ENCODE measurements around the gene PDE4D. TPM values are rescaled to one million over a fixed set of nuclear protein-coding genes. Genes with fewer than 3 reads are reported as not detected.

The PDE4D gene
- total RNA-seq, 1 donor: 12.7 TPM

DNA sequence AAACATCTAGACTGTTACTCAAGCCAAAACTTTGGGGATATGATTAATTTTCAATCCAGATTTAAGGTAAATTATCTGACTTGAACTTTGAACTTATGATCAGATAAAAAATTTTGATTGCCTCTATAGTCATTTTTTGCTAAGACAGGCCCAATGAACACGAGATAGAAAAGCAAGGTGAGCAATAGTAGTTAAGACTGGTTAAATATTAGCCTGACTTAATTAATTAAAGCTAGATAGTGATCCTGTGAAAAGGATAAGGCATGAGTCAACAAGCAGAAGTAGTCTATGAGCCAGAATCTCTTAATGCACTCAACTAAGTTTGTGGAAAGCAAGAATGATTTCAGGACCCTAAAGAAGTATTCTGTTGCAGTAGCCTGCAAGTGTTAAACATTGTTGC is 66.5 kb downstream of the PDE4D start:
- TF ChIP-seq, protein P1, sequence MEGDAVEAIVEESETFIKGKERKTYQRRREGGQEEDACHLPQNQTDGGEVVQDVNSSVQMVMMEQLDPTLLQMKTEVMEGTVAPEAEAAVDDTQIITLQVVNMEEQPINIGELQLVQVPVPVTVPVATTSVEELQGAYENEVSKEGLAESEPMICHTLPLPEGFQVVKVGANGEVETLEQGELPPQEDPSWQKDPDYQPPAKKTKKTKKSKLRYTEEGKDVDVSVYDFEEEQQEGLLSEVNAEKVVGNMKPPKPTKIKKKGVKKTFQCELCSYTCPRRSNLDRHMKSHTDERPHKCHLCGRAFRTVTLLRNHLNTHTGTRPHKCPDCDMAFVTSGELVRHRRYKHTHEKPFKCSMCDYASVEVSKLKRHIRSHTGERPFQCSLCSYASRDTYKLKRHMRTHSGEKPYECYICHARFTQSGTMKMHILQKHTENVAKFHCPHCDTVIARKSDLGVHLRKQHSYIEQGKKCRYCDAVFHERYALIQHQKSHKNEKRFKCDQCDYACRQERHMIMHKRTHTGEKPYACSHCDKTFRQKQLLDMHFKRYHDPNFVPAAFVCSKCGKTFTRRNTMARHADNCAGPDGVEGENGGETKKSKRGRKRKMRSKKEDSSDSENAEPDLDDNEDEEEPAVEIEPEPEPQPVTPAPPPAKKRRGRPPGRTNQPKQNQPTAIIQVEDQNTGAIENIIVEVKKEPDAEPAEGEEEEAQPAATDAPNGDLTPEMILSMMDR (IDR thresholded peaks at IDR 0.05; ENCODE audit: insufficient read depth, low read length): no peak
- no peak overlapping the region for H3K4me3 ChIP-seq (ENCODE audit: low read depth, low read length)
- DNase-seq (ENCODE audit: low read depth): no peak

DNA sequence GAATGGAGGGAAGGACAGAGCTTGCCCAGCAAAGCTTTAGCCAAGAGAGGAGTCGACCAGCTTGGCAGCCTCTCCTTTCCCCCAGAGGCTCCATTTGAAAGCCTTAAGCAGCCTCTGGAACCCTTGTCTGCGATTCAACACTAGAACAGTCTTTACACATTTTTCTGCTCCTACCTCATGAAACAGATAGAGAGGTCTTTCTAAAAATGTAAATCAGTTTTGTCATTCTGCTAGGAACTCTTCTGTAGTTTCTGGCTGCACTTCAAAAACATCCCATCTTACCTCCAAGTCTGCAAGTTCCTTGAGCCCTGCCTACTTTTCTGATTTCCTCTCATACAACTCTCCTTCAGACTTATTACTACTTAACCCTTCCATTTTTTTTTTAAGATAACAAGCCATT is 70.1 kb downstream of the PDE4D start:
- DNase-seq (ENCODE audit: low read depth): no peak
- no peak overlapping the region for H3K4me3 ChIP-seq (ENCODE audit: low read depth, low read length)
- TF ChIP-seq, protein P1 (IDR thresholded peaks at IDR 0.05; ENCODE audit: insufficient read depth, low read length): no peak

DNA sequence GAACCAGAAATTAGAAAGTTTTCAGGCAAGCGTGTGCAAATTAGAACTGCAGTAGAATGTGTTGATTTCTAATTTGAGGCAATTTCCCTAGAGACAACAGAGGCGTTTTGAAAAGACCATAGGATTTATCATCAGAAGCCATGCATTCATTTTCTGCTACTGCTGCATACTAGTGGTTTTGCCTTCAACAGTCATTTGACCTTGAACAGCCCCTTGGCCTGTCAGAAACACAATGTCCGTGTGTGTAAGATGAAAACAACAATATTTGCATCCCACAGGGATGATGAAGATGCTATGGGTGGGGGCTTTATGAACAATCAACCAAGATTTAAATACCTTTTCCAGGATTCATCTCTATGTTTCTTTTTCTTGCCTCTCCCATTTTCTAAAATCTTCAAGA is 73.7 kb downstream of the PDE4D start:
- TF ChIP-seq, protein P1 (IDR thresholded peaks at IDR 0.05; ENCODE audit: insufficient read depth, low read length): no peak
- no peak for DNase-seq (ENCODE audit: low read depth)
- no peak overlapping the region for H3K4me3 ChIP-seq (ENCODE audit: low read depth, low read length)

DNA sequence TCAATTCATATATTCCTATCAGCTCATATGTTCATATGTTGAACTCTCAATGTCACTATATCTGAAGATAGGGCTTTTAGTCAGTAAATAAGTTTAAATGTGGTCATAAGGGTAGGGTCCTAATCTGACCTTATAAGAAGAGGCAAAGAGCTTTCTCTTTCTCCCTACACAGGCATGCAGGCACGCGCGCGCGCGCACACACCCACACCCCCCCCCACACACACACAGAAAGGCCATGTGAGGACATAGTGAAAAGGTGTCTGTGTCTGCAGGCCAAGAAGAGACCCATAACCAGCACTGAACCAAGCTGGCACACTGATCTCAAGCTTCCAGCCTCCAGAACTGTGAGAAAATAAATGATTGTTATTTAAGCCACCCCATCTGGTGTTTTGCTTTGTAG is 76.0 kb downstream of the PDE4D start:
- TF ChIP-seq, protein P1 (IDR thresholded peaks at IDR 0.05; ENCODE audit: insufficient read depth, low read length): no peak
- no peak overlapping the region for H3K4me3 ChIP-seq (ENCODE audit: low read depth, low read length)

DNA sequence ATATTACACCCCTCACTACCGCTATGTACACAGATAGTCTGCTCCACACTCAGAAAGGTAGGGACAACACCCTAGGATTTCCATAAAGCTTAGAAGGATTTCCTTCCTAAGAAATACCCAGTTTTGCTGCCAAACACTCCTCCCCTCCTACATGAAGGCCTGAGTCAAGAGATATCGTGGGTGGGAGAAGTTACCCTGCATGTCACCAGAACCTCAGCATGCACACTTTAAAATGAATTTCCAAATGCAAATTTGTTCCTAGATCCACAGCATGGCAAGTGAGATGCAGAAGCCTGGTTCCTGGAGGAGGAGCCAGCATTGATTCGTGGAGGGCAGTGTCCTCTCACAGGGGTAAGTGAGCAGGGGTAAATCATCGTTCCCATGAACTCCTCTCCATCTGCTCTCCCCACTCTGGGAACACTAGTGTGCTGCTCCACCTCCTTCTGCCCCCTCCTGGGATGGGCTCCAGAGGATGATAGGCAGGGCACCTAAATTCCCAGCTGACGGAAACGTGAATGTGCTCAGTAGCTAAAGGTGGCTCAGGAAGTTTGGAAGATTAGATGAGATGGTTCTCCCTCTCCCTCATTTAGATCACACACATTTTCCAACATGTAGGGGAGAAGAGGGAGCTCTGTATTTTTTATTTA is 76.7 kb downstream of the PDE4D start:
- H3K4me3 ChIP-seq (ENCODE audit: low read depth, low read length): no peak overlapping the region
- TF ChIP-seq, protein P1 (IDR thresholded peaks at IDR 0.05; ENCODE audit: insufficient read depth, low read length): no peak
- no peak for DNase-seq (ENCODE audit: low read depth)

More for the DNA sequence above, 76.0 kb downstream of the PDE4D start:
- no peak for DNase-seq (ENCODE audit: low read depth)

DNA sequence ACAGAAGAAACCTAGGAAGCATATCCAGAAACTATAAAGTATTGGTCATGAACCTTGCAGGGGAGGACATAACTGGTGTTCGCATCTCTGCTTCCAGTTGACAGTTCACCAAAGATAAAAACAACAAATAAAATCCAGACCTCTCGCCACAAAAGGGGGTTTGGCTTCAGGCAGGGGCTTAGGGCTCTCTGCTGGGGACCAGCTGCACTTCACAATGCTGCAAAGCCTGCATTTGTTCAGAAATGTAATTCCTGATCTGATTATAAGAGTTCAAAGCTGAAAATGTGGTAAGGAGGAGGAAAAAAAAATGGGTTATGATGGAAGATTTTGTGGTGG is 79.0 kb downstream of the PDE4D start:
- H3K4me3 ChIP-seq (ENCODE audit: low read depth, low read length): no peak overlapping the region
- no peak for DNase-seq (ENCODE audit: low read depth)
- TF ChIP-seq, protein P1 (IDR thresholded peaks at IDR 0.05; ENCODE audit: insufficient read depth, low read length): no peak

Measured in fibroblast of the aortic adventitia (primary cell).